Peyer's patch (tissue), 4 donors: ENCODE results near the gene TMX2.

ENCODE experiments used
- POLR2A ChIP-seq, 2 donors: fragments of 450-650 bp; IDR thresholded peaks; one replicate each; pipeline ENCODE4 v1.5.1; 2017; ENCODE audit warnings: antibody characterized with exemption in 2 of 2, mild to moderate bottlenecking in 2 of 2, moderate library complexity in 2 of 2
- TF ChIP-seq, protein P1 (sequence below), 6 experiments: fragments of 450-650 bp in 4 of 6; fragments of 200-600 bp in 2 of 6; sonication (generic) in 1 of 6; IDR thresholded peaks; one replicate each; pipeline ENCODE4 v1.5.1; 2017 to 2019; ENCODE audit warnings: antibody characterized with exemption in 6 of 6, mild to moderate bottlenecking in 3 of 6, moderate library complexity in 1 of 6

DNA sequence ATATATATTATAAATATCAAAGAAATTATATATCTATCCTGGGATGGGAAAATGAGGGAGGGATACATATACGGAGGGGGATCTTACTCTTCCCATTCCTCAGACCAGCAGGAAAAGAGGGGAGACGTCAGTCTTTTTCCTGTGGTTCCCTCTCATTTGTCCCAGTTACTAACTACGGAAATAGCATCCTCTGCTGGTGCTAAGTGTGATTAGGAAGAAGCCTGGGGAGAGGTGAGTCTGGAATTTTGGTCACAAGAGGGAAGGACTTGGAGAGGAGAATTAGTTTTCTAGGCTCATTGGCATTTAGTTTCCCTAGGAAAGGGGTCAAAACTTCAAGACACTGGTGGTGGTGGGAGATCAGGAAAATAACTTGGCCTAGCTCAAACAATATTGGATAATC lies 12.0 kb upstream of the TMX2 start:
- TF ChIP-seq, protein P1, sequence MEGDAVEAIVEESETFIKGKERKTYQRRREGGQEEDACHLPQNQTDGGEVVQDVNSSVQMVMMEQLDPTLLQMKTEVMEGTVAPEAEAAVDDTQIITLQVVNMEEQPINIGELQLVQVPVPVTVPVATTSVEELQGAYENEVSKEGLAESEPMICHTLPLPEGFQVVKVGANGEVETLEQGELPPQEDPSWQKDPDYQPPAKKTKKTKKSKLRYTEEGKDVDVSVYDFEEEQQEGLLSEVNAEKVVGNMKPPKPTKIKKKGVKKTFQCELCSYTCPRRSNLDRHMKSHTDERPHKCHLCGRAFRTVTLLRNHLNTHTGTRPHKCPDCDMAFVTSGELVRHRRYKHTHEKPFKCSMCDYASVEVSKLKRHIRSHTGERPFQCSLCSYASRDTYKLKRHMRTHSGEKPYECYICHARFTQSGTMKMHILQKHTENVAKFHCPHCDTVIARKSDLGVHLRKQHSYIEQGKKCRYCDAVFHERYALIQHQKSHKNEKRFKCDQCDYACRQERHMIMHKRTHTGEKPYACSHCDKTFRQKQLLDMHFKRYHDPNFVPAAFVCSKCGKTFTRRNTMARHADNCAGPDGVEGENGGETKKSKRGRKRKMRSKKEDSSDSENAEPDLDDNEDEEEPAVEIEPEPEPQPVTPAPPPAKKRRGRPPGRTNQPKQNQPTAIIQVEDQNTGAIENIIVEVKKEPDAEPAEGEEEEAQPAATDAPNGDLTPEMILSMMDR (IDR thresholded peaks at IDR 0.05), result no peak
- TF ChIP-seq POLR2A (IDR thresholded peaks at IDR 0.05), result no peak
